Left ventricle myocardium inferior (tissue), 1 donor: ENCODE results near the gene BTBD17. TPM values are rescaled to one million over a fixed set of nuclear protein-coding genes. Genes with fewer than 3 reads are reported as not detected.

ENCODE experiments used
- DNase-seq: peaks from one replicate; pipeline ENCODE4 v3.0.0-alpha.2; 2020
- H3K27ac ChIP-seq: fragments of 200-600 bp; replicated peaks from 2 replicates; pipeline ENCODE4 v1.8.0; 2021
- H3K27me3 ChIP-seq: fragments of 200-600 bp; 2 replicates; pipeline ENCODE4 v1.8.0; 2021; ENCODE audit warnings: low read depth
- H3K36me3 ChIP-seq: fragments of 200-600 bp; 2 replicates; pipeline ENCODE4 v1.8.0; 2021
- H3K4me1 ChIP-seq: fragments of 200-600 bp; 2 replicates; pipeline ENCODE4 v1.8.0; 2021
- H3K4me3 ChIP-seq: fragments of 200-600 bp; 2 replicates; pipeline ENCODE4 v1.8.0; 2021; ENCODE audit warnings: mild to moderate bottlenecking, moderate library complexity
- H3K9me3 ChIP-seq: fragments of 200-600 bp; replicated peaks from 2 replicates; pipeline ENCODE4 v1.8.0; 2021
- CTCF ChIP-seq: fragments of 200-600 bp; IDR thresholded peaks from 2 replicates; pipeline ENCODE4 v1.8.0; 2021; ENCODE audit warnings: antibody characterized with exemption, mild to moderate bottlenecking, borderline replicate concordance
- intact Hi-C: fragments of 100-400 bp; cut with micrococcal nuclease; formaldehyde crosslinking; loops from one replicate; pipeline ENCODE4 v1.11.0; 2022
- total RNA-seq: library from RNA; stranded (reverse); fragmentation: NEBNext Ultra II Directional; extraction: Animal tissue kit (Norgen Biotek cat#: 25700); gene quantifications from one replicate; pipeline ENCODE4 v1.2.1, GENCODE V29; 2021
- donor health status: DM: no; HTN: yes; CAD: no; lungs with severe emphysema.

The BTBD17 gene
- total RNA-seq, 1 donor from 2014 or later: not detected

- H3K27ac ChIP-seq: no peak overlapping the region
- no peak for DNase-seq
- H3K9me3 ChIP-seq: no peaks in the 10 kb centered on the region
- no peak for TF ChIP-seq CTCF
- intact Hi-C loops: loop anchor here (10.0 kb wide), 1 partner anchor 50 kb away; no protein-coding TSS in a partner anchor
- no peaks in the 10 kb centered on the region for H3K36me3 ChIP-seq
- H3K4me3 ChIP-seq: no peak overlapping the region
- H3K4me1 ChIP-seq: peaks cover 18% of the 10 kb centered on the region
- peaks cover 98% of the 10 kb centered on the region for H3K27me3 ChIP-seq
These were observed 7.1 kb downstream of the BTBD17 start for GRCh38 chr17:74354561-74354960.

- DNase-seq: peak; percentile 45
- Histone ChIP-seq H3K4me3 (no peak overlapping the region), H3K4me1 (peaks cover 18% of the 10 kb centered on the region), H3K27me3 (peaks cover 95% of the 10 kb centered on the region), H3K27ac (no peak overlapping the region), H3K9me3 (no peaks in the 10 kb centered on the region), H3K36me3 (no peaks in the 10 kb centered on the region)
- TF ChIP-seq CTCF: peak; percentile 65
- intact Hi-C loops: loop anchor here (10.0 kb wide), 1 partner anchor 49 kb away; no protein-coding TSS in a partner anchor
These were observed 7.5 kb downstream of the BTBD17 start for GRCh38 chr17:74354123-74354522.

GRCh38 chr17:74353446-74354060 lies 8.1 kb downstream of the BTBD17 start:
- Histone ChIP-seq H3K27me3 (peaks cover 95% of the 10 kb centered on the region), H3K4me3 (no peak overlapping the region), H3K9me3 (no peaks in the 10 kb centered on the region), H3K4me1 (peaks cover 18% of the 10 kb centered on the region), H3K36me3 (no peaks in the 10 kb centered on the region), H3K27ac (no peak overlapping the region)
- TF ChIP-seq CTCF: no peak
- no peak for DNase-seq
- intact Hi-C loops: loop anchor here (10.0 kb wide), 1 partner anchor 49 kb away; no protein-coding TSS in a partner anchor

GRCh38 chr17:74351552-74352210 lies 10.0 kb downstream of the BTBD17 start:
- H3K36me3 ChIP-seq: no peaks in the 10 kb centered on the region
- peaks cover 8% of the 10 kb centered on the region for H3K4me1 ChIP-seq
- H3K4me3 ChIP-seq: no peak overlapping the region
- TF ChIP-seq CTCF: no peak
- no peak for DNase-seq
- H3K27me3 ChIP-seq: peaks cover 88% of the 10 kb centered on the region
- H3K27ac ChIP-seq: no peak overlapping the region
- intact Hi-C loops: loop anchor here (10.0 kb wide), 1 partner anchor 47 kb away; no protein-coding TSS in a partner anchor
- H3K9me3 ChIP-seq: no peaks in the 10 kb centered on the region

- no peak overlapping the region for H3K27ac ChIP-seq
- TF ChIP-seq CTCF: no peak
- peaks cover 76% of the 10 kb centered on the region for H3K27me3 ChIP-seq
- DNase-seq: no peak
- intact Hi-C loops: loop anchor here (10.0 kb wide), 1 partner anchor 46 kb away; no protein-coding TSS in a partner anchor
- no peak overlapping the region for H3K4me3 ChIP-seq
- H3K36me3 ChIP-seq: no peaks in the 10 kb centered on the region
- H3K4me1 ChIP-seq: peaks cover 6% of the 10 kb centered on the region
- H3K9me3 ChIP-seq: no peaks in the 10 kb centered on the region
These were observed 11.2 kb downstream of the BTBD17 start for GRCh38 chr17:74350486-74350885.
